GM18867 (cell line): ENCODE data around the gene ZNF761.
"Not testable (repeated sequence)": the region's sequence is repeated elsewhere in the genome, so short reads cannot be mapped to it uniquely, and the experiment has no call there.

ENCODE experiments used
- ATAC-seq: cut with Tn5 transposase; IDR thresholded peaks from one replicate; pipeline ENCODE4 v1.9.1; 2021; ENCODE audit warnings: mild to moderate bottlenecking, moderate library complexity; ENCODE audit not compliant: unreplicated experiment

The ZNF761 gene

GRCh38 chr19:53431399-53432087 lies at the start of gene ZNF761:
Gene ZNF761, plus strand, starts transcription at chr19:53431984. Its CDS starts 15,285 bp downstream, at chr19:53447269.
- peak; percentile 92 for ATAC-seq

- no peak for ATAC-seq
Measured at GRCh38 chr19:53388168-53388567, 43.6 kb upstream of the ZNF761 start.

DNA sequence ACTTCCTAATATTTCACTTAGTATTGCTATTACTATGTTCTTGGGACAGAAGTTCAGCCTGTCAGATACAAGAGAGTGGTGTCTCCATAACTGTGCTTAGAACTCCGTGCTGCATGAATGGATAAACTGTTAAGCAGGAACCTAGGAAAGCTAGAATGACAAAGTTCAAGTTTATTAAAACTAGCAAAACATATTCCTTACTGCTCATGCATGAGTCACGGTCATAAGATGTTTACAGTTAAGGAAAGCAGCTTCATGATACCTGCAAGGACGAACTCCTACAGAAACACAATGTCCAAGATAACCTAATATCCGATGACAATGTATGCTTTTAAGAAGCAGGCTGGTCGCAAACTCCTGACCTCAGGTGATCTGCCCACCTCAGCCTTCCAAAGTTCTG lies 42.9 kb upstream of the ZNF761 start:
- no peak for ATAC-seq

GRCh38 chr19:53389571-53389970 lies 42.2 kb upstream of the ZNF761 start:
- no peak for ATAC-seq

- no peak for ATAC-seq
Measured at GRCh38 chr19:53389978-53390377, 41.8 kb upstream of the ZNF761 start.

- ATAC-seq = no peak
Measured at GRCh38 chr19:53394522-53394973, 37.2 kb upstream of the ZNF761 start.

- peak; percentile 94 for ATAC-seq
Measured at GRCh38 chr19:53394974-53395839, 36.6 kb upstream of the ZNF761 start, which contains the start of gene ZNF765. Gene ZNF765, plus strand, starts transcription at chr19:53395149. Its CDS starts 2,867 bp downstream, at chr19:53398016.

DNA sequence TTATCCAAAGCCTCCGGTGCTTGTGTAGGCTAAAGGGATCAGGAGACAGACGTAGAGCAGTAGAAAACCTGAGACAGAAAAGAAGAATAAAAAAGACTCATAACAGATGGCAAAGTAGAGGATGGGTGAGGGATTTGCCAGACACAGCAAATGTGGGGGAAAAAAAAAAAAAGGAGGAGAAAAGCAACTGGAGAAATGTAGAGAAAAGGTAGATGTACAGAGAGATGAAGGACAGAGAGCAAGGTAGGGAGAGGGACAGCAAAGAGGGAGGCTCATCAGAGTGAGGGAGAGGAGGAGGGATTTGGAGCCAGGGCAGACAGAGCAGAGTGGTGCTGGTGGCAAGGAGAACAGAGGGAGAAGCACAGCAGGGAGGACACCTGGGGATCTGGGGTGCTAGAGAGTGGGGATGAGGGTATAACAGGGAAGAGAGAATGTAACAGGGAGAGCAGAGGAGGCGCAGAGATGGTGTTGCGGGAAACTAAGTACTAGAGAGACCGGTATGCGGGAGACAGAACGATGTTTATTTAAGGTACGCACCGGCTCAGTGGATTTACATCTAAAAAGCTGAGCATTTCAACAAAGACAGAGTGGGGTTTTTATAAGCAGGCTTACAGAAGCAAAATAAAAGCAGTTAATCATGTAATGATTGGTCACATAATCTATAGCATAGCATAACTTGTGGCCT lies 35.8 kb upstream of the ZNF761 start:
- ATAC-seq = not testable (repeated sequence)

- no peak for ATAC-seq
Measured at GRCh38 chr19:53396525-53396868, 35.3 kb upstream of the ZNF761 start.

DNA sequence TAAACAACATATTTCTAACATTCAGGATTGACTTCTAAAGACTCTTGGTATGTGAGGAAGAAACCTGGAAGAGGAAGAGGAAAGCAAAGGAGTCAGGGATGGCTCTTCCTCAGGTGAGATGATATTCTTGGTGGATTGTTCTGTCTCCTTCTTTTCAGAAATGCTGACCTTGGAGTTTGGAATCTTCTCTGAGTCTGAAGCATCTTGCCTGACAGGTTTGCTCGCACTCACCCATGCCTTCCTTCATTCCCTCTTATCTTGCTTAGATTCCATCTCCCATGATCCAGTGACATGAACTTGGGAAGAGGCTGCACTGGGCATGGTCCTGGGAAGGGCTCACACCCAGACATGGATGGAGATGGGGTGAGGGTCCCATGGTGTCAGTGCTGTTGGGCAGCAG lies 33.9 kb upstream of the ZNF761 start:
- ATAC-seq = not testable (repeated sequence)

GRCh38 chr19:53409505-53410204 lies 22.1 kb upstream of the ZNF761 start:
- no peak for ATAC-seq

DNA sequence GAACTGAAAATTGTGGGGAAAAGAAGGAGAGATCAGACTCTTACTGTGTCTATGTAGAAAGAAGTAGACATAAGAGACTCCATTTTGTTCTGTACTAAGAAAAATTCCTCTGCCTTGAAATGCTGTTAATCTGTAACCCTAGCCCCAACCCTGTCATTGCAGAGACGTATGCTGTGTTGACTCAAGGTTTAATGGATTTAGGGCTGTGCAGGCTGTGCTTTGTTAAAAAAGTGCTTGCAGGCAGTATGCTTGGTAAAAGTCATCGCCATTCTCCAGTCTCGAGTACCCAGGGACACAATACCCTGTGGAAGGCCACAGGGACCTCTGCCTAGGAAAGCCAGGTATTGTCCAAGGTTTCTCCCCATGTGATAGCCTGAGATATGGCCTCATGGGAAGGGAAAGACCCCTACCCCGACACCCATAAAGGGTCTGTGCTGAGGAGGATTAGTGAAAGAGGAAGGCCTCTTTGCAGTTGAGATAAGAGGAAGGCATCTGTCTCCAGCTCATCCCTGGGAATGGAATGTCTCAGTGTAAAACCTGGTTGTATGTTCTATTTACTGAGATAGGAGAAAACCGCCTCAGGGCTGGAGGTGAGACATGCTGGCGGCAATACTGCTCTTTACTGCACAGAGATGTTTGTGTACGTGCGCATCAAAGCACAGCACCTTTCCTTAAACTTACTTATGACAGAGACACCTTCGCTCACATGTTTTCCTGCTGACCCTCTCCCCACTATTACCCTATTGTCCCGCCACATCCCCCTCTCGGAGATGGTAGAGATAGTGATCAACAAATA lies 11.1 kb upstream of the ZNF761 start:
- not testable (repeated sequence) for ATAC-seq

GRCh38 chr19:53422551-53422950 lies 9.2 kb upstream of the ZNF761 start:
- ATAC-seq = no peak

GRCh38 chr19:53423074-53423473 lies 8.7 kb upstream of the ZNF761 start:
- ATAC-seq = not testable (repeated sequence)

GRCh38 chr19:53423680-53424079 lies 8.1 kb upstream of the ZNF761 start:
- not testable (repeated sequence) for ATAC-seq

- ATAC-seq = no peak
Measured at GRCh38 chr19:53424968-53425597, 6.7 kb upstream of the ZNF761 start.

DNA sequence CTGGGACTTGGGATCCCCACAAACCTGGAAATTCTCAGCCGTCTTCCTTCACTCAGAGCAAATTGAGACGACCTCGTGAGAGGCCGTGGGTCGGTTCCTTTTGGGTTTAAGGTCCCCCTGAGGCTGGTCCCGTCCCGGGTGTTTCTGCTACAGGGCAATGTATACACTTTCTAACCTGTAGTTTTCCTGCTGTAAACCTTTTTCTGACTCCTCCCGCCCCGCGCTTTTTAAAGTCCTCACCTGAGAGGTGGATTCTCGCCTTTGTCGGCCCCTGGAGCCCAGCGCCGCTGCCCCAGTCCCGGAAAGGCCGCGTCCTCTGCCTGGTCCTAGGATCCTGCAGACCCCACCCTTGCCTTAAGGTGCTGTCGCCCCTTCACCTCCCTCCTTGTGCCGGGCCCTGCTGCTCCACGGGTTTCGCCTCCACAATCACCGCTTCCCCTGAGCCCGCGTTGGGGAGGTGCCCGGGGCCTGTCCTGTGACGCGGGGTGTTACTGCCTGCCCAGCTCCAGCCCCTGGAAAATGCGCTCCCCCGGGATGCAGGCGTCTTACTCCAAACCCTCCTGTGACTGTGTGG lies 391 bp downstream of the ZNF761 start:
- peak; percentile 37 for ATAC-seq

- ATAC-seq = not testable (repeated sequence)
Measured at GRCh38 chr19:53443809-53444208, 12.0 kb downstream of the ZNF761 start.

DNA sequence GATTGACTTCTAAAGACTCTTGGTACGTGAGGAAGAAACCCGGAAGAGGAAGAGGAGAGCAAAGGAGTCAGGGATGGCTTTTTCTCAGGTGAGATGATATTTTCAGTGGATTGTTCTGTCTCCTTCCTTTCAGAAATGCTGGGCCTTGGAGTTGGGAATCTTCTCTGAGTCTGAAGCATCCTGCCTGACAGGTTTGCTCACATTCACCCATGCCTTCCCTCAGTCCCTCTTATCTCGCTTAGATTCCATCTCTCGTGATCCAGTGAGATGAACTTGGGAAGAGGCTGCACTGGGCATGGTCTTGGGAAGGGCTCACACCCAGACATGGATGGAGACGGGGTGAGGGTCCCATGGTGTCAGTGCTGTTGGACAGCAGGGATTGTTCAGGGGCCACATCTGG lies 15.4 kb downstream of the ZNF761 start:
- ATAC-seq = not testable (repeated sequence)
